Measurements from ENCODE around the gene CYBA. TPM values are rescaled to one million over a fixed set of nuclear protein-coding genes. Genes with fewer than 3 reads are reported as not detected.

The CYBA gene
- total RNA-seq, 1 experiment from 2014 or later = 867 TPM

DNA sequence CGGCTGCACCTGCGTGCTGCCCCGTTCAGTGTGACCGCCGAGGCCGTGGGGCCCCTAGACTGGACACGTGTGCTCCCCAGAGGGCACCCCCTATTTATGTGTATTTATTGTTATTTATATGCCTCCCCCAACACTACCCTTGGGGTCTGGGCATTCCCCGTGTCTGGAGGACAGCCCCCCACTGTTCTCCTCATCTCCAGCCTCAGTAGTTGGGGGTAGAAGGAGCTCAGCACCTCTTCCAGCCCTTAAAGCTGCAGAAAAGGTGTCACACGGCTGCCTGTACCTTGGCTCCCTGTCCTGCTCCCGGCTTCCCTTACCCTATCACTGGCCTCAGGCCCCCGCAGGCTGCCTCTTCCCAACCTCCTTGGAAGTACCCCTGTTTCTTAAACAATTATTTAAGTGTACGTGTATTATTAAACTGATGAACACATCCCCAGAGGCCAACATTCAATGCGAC is 10.8 kb downstream of the CYBA start:
- peak overlapping the region; percentile 67 for H3K27ac Mint-ChIP-seq (ENCODE audit: unreplicated experiment)
- peaks cover 21% of the 10 kb centered on the region for H3K4me1 Mint-ChIP-seq (ENCODE audit: low read depth, unreplicated experiment)
- no peak for DNase-seq
- BruUV-seq (replicated peaks) = no TSS peak
- TF ChIP-seq, protein P1, sequence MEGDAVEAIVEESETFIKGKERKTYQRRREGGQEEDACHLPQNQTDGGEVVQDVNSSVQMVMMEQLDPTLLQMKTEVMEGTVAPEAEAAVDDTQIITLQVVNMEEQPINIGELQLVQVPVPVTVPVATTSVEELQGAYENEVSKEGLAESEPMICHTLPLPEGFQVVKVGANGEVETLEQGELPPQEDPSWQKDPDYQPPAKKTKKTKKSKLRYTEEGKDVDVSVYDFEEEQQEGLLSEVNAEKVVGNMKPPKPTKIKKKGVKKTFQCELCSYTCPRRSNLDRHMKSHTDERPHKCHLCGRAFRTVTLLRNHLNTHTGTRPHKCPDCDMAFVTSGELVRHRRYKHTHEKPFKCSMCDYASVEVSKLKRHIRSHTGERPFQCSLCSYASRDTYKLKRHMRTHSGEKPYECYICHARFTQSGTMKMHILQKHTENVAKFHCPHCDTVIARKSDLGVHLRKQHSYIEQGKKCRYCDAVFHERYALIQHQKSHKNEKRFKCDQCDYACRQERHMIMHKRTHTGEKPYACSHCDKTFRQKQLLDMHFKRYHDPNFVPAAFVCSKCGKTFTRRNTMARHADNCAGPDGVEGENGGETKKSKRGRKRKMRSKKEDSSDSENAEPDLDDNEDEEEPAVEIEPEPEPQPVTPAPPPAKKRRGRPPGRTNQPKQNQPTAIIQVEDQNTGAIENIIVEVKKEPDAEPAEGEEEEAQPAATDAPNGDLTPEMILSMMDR (IDR thresholded peaks at IDR 0.05; ENCODE audit: unreplicated experiment) = no peak
- no peaks in the 10 kb centered on the region for H3K9me3 Mint-ChIP-seq (ENCODE audit: low read depth, unreplicated experiment)
- peaks cover 76% of the 10 kb centered on the region for H3K36me3 Mint-ChIP-seq (ENCODE audit: insufficient read depth, unreplicated experiment)
- peaks cover 42% of the 10 kb centered on the region for H3K27me3 Mint-ChIP-seq (ENCODE audit: unreplicated experiment)
- intact Hi-C loops (cut with micrococcal nuclease; ENCODE audit: unreplicated experiment) = no loop called here
- CTCF ChIA-PET = interaction anchor here (0.6 to 1.4 kb wide), 4 partner anchors 15 to 347 kb away, joined by 3 to 4 read pairs (median 4); no protein-coding TSS in a partner anchor
- H3K4me3 Mint-ChIP-seq (ENCODE audit: low read depth, unreplicated experiment) = peak overlapping the region; percentile 54

DNA sequence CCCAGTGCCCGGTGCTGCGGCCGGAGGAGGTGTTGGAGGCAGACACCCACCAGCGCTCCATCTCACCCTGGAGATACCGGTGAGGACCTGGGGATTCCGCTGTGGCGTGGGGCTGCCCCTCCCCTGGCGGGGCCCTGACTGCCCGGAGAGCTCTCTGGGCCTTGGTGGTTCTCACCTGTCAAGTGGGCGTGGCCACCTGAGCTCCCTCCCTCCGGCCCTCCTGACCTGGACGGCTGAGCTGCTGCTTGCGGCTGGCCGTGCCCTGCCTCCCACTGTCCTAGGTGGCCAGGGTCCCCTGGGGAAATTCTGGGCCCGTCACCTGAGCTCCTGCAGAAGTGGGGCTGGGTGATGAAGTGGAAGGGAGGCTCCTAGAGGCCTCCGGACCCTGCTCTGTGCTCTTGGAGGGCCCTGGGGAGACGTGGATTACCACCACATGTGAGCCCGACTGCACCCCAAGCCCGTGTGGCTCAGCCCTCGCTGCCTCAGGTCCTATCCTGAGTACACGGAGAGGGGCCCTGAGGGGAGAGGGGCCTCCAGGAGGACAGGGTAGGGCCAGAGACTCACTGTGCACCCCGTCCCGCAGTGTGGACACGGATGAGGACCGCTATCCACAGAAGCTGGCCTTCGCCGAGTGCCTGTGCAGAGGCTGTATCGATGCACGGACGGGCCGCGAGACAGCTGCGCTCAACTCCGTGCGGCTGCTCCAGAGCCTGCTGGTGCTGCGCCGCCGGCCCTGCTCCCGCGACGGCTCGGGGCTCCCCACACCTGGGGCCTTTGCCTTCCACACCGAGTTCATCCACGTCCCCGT is 11.4 kb downstream of the CYBA start:
- peak; percentile 84 for DNase-seq
- H3K27me3 Mint-ChIP-seq (ENCODE audit: unreplicated experiment) = peaks cover 42% of the 10 kb centered on the region
- no peaks in the 10 kb centered on the region for H3K9me3 Mint-ChIP-seq (ENCODE audit: low read depth, unreplicated experiment)
- H3K4me3 Mint-ChIP-seq (ENCODE audit: low read depth, unreplicated experiment) = peak overlapping the region; percentile 54
- TF ChIP-seq, protein P1 (IDR thresholded peaks at IDR 0.05; ENCODE audit: unreplicated experiment) = no peak
- intact Hi-C loops (cut with micrococcal nuclease; ENCODE audit: unreplicated experiment) = no loop called here
- BruUV-seq (replicated peaks) = no TSS peak
- H3K27ac Mint-ChIP-seq (ENCODE audit: unreplicated experiment) = peak overlapping the region; percentile 67
- H3K4me1 Mint-ChIP-seq (ENCODE audit: low read depth, unreplicated experiment) = peaks cover 21% of the 10 kb centered on the region
- CTCF ChIA-PET = interaction anchor here (0.6 to 1.4 kb wide), 6 partner anchors 11 to 347 kb away, joined by 3 to 4 read pairs (median 3); partner anchors contain the start of gene CYBA
- peaks cover 76% of the 10 kb centered on the region for H3K36me3 Mint-ChIP-seq (ENCODE audit: insufficient read depth, unreplicated experiment)

DNA sequence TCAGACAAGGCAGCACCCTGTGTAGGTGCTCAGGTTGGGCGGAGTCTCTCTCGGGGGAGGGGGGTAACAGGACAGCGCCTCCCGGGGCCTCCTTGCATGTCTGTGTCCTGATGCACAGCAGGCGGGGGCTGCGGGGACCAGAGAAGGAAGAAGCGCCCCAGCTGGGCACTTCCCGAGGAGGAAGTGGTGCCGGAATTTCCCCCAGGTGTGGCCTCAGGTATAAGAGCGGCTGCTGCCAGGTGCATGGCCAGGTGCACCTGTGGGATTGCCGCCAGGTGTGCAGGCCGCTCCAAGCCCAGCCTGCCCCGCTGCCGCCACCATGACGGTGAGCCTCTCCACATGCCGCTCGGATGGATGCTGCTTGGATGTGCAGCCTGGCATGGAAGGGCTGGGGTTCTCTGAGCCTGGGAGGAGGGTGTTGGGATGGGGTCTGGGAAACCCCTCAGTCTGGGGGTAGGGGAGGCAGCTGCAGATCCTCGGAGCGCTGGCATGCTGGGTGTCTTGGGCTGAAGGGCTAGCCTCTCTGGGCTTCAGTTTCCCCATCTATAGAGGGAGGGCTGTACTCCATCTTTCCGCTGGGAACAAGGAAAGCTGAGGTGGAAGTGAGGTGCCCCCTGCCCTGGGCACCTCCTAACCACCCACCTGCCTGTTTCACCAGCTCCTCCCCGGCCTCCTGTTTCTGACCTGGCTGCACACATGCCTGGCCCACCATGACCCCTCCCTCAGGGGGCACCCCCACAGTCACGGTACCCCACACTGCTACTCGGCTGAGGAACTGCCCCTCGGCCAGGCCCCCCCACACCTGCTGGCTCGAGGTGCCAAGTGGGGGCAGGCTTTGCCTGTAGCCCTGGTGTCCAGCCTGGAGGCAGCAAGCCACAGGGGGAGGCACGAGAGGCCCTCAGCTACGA is 12.3 kb downstream of the CYBA start, which contains the start of gene IL17C:
IL17C (plus strand) TSS at position 250 of the 908 bp plus-strand sequence; CDS start at position 320, 70 bp downstream.
- Mint-ChIP-seq H3K4me1 (ENCODE audit: low read depth, unreplicated experiment) (peaks cover 21% of the 10 kb centered on the region), H3K9me3 (ENCODE audit: low read depth, unreplicated experiment) (no peaks in the 10 kb centered on the region), H3K27ac (ENCODE audit: unreplicated experiment) (no peak within 1 kb of the TSS), H3K36me3 (ENCODE audit: insufficient read depth, unreplicated experiment) (peaks cover 75% of the 10 kb centered on the region), H3K27me3 (ENCODE audit: unreplicated experiment) (peaks cover 42% of the 10 kb centered on the region), H3K4me3 (ENCODE audit: low read depth, unreplicated experiment) (peak within 1 kb of the TSS; percentile 54)
- intact Hi-C loops (cut with micrococcal nuclease; ENCODE audit: unreplicated experiment) = no loop called here
- peak; percentile 61 for DNase-seq
- no TSS peak for BruUV-seq (replicated peaks)
- TF ChIP-seq, protein P1 (IDR thresholded peaks at IDR 0.05; ENCODE audit: unreplicated experiment) = no peak
- CTCF ChIA-PET = interaction anchor here (0.8 to 1.4 kb wide), 3 partner anchors 12 to 24 kb away, joined by 3 to 4 read pairs (median 3); partner anchors contain the start of gene CYBA
